Body of pancreas (tissue), 4 donors: ENCODE measurements around the gene BLVRA. TPM values are rescaled to one million over a fixed set of nuclear protein-coding genes. Genes with fewer than 3 reads are reported as not detected.
"Not testable (repeated sequence)": the region's sequence is repeated elsewhere in the genome, so short reads cannot be mapped to it uniquely, and the experiment has no call there.

ENCODE experiments used
- ATAC-seq: fragments of 150-250 bp; one replicate; pipeline ENCODE4 v1.9.1; 2016
- DNase-seq, 4 donors: peaks; one replicate each; pipeline ENCODE4 v3.0.0-alpha.2; 2019
- H3K27ac ChIP-seq, 4 donors: fragments of 200-600 bp; sonication (generic); 1 replicate in 3 of 4; 2 replicates in 1 of 4; pipeline versions ENCODE4 v1.5.1 to v1.6.1; 2016 to 2019; ENCODE audit warnings: mild to moderate bottlenecking in 1 of 4, mixed read lengths in 1 of 4, moderate library complexity in 1 of 4
- H3K27me3 ChIP-seq, 2 donors: fragments of 200-600 bp; sonication (generic); one replicate each; pipeline ENCODE4 v1.6.0; 2016; ENCODE audit warnings: mild to moderate bottlenecking in 1 of 2
- H3K36me3 ChIP-seq, 2 donors: fragments of 200-600 bp; sonication (generic); replicated peaks in 1 of 2; 2 replicates each; pipeline ENCODE4 v1.5.1; 2016; ENCODE audit warnings: low read depth in 2 of 2; ENCODE audit not compliant: insufficient read depth in 1 of 2
- H3K4me1 ChIP-seq: fragments of 200-600 bp; sonication (generic); one replicate; pipeline ENCODE4 v1.6.0; 2016
- H3K4me3 ChIP-seq, 2 donors: fragments of 200-600 bp; sonication (generic); 1 replicate in 1 of 2; 2 replicates in 1 of 2; pipeline ENCODE4 v1.5.1; 2016 to 2019
- H3K9me3 ChIP-seq, 3 donors: fragments of 200-600 bp; sonication (generic); 1 replicate in 2 of 3; 2 replicates in 1 of 3; pipeline ENCODE4 v1.5.1; 2016
- POLR2A ChIP-seq, 3 donors: fragments of 450-650 bp; IDR thresholded peaks; one replicate each; pipeline ENCODE4 v1.6.1; 2016; ENCODE audit warnings: antibody characterized with exemption in 3 of 3, mild to moderate bottlenecking in 2 of 3
- WGBS, 2 donors: methylation state at CpG; one replicate each; pipeline ENCODE4 v1.1.5; 2017; 5-methylcytosine and 5-hydroxymethylcytosine counted together
- intact Hi-C: fragments of 100-400 bp; cut with DNase I; formaldehyde crosslinking; loops from one replicate; pipeline ENCODE4 v1.15.1; 2023
- total RNA-seq, 2 donors: library from RNA; depleted of rRNA; stranded (reverse); fragments of >200 nt; gene quantifications; one replicate each; pipeline ENCODE4 v1.1.0, GENCODE V29; 2016
- TF ChIP-seq, protein P1 (sequence below), 7 experiments: fragments of 450-650 bp in 4 of 7; fragments of 200-600 bp in 3 of 7; sonication (generic) in 3 of 7; IDR thresholded peaks; one replicate each; pipeline ENCODE4 v1.5.1; 2016 to 2019; ENCODE audit warnings: antibody characterized with exemption in 7 of 7

BLVRA gene, protein sequence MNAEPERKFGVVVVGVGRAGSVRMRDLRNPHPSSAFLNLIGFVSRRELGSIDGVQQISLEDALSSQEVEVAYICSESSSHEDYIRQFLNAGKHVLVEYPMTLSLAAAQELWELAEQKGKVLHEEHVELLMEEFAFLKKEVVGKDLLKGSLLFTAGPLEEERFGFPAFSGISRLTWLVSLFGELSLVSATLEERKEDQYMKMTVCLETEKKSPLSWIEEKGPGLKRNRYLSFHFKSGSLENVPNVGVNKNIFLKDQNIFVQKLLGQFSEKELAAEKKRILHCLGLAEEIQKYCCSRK
- total RNA-seq, result 10 to 100 TPM in 1 of 2 donors, 1 to 10 TPM in 1; 4.6 to 25.2 TPM

DNA sequence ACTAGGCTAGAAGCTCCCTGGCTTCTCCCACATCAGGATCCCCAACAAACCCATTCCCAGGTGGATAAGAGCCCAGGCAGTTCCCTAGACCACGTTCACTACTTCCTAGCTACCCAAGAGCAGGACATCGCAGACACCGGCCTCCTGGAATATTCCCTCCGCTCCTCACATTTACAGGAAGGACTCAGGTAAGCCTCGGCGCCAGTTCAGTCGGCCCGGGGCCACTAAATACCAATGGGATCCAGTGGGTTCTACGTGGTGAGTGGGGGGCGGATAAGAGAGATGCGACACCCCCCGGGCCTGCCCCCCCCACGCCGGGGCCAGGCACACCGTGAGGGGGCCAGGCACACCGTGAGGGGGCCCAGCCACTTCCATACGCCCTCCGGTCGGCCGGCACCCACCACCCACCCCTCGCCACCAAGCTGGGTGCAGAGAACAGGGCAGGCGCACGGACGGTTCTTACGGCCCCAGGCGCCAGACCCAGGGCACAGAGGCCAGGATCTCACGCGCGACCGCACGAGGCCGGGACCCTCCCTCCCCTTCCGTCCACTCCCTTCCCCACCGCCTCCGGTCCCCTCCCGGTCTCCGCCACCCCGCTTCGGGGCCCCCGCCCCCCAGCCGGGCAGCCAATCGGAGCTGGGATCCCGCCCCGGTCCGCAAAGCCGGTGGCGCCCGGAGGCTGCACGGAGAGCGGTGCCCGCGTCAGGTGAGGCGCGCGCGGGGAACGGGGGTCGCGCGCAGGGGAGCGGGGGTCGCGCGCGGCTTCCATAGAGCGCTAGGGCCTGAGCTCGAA, at the start of gene BLVRA:
TSS of gene BLVRA (plus strand) at position 652 of the 793 bp plus-strand sequence. CDS start 12,479 bp downstream, outside the sequence.
- TF ChIP-seq POLR2A (IDR thresholded peaks at IDR 0.05), result peak; percentile 14 to 56 (median 51)
- TF ChIP-seq, protein P1, sequence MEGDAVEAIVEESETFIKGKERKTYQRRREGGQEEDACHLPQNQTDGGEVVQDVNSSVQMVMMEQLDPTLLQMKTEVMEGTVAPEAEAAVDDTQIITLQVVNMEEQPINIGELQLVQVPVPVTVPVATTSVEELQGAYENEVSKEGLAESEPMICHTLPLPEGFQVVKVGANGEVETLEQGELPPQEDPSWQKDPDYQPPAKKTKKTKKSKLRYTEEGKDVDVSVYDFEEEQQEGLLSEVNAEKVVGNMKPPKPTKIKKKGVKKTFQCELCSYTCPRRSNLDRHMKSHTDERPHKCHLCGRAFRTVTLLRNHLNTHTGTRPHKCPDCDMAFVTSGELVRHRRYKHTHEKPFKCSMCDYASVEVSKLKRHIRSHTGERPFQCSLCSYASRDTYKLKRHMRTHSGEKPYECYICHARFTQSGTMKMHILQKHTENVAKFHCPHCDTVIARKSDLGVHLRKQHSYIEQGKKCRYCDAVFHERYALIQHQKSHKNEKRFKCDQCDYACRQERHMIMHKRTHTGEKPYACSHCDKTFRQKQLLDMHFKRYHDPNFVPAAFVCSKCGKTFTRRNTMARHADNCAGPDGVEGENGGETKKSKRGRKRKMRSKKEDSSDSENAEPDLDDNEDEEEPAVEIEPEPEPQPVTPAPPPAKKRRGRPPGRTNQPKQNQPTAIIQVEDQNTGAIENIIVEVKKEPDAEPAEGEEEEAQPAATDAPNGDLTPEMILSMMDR (IDR thresholded peaks at IDR 0.05), result no peak
- intact Hi-C loops, result no loop called here
- DNase-seq (peak; percentile 64 to 76 (median 69)), ATAC-seq (peak; percentile 87)
- 2 to 10% methylated on average over 8 to 53 of the region's 67 CpGs for WGBS, 2 donors
- Histone ChIP-seq H3K9me3 (no peaks in the 10 kb centered on the region), H3K27me3 (no peaks in the 10 kb centered on the region), H3K4me1 (peaks cover 12% of the 10 kb centered on the region), H3K4me3 (peak within 1 kb of the TSS; percentile 71 to 96), H3K36me3 (no peaks in the 10 kb centered on the region), H3K27ac (peak within 1 kb of the TSS; percentile 52 to 69 (median 66))

DNA sequence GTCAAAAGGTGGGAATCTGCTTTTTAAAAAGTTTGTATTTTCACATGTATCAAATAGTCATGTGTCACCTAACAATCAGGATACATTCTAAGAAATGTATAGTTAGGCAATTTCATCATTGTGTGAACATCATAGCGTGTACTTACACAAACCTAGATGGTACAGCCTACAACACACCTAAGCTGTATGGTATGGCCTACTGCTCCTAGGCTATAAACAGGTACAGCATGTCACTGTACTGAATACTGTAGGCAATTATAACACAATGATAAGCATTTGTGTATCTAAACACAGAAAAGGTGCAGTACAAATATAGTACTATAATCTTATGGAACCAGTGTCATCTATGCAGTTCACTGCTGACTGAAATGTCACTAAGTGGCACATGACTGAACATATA, 47.0 kb upstream of the BLVRA start:
- H3K27me3 ChIP-seq, result no peaks in the 10 kb centered on the region
- no peak for ATAC-seq
- intact Hi-C loops, result no loop called here
- H3K27ac ChIP-seq, result no peak overlapping the region
- 90 to 100% methylated on average over 1 of the region's 1 CpG for WGBS, 2 donors
- no peaks in the 10 kb centered on the region for H3K36me3 ChIP-seq
- no peak overlapping the region for H3K4me3 ChIP-seq
- H3K9me3 ChIP-seq, result no peaks in the 10 kb centered on the region
- no peak for TF ChIP-seq POLR2A (IDR thresholded peaks at IDR 0.05)
- TF ChIP-seq, protein P1 (IDR thresholded peaks at IDR 0.05), result no peak
- H3K4me1 ChIP-seq, result peaks cover 12% of the 10 kb centered on the region
- no peak for DNase-seq

DNA sequence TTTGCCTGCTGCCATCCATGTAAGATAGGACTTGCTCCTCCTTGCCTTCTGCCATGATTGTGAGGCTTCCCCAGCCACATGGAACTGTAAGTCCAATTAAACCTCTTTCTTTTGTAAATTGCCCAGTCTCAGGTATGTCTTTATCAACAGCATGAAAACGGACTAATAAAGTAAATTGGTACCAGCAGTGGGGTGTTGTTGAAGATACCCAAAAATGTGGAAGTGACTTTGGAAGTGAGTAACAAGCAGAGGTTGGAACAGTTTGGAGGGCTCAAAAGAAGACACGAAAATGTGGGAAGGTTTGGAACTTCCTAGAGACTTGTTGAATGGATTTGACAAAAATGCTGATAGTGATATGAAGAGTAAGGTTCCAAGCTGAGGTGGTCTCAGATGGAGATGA, 42.5 kb upstream of the BLVRA start:
- H3K36me3 ChIP-seq, intact Hi-C loops, H3K27me3 ChIP-seq, H3K9me3 ChIP-seq, DNase-seq, H3K4me1 ChIP-seq, ATAC-seq, H3K27ac ChIP-seq, H3K4me3 ChIP-seq: not testable (repeated sequence)
- 94 to 98% methylated on average over 2 of the region's 2 CpGs for WGBS, 2 donors

DNA sequence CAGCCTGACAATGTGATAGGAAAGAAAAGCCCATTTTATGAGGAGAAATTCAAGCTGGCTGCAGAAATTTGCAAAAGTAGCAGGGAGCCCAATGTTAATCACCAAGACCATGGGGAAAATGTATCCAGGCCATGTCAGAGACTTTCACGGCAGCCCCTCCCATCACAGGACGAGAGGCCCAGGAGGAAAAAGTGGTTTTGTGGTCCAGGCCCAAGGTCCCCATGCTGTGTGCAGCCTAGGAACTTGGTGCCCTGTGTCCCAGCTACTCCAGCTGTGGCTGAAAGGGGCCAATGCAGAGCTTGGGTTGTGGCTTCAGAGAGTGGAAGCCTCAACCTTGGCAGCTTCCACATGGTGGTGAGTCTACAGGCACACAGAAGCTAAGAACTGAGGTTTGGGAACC, 41.9 kb upstream of the BLVRA start:
- no peak for ATAC-seq

More for the DNA sequence above, 41.9 kb upstream of the BLVRA start:
- WGBS, 2 donors, result 79 to 83% methylated on average over 2 of the region's 2 CpGs
- Histone ChIP-seq H3K4me1 (peaks cover 6% of the 10 kb centered on the region), H3K36me3 (no peaks in the 10 kb centered on the region), H3K4me3 (no peak overlapping the region), H3K27me3 (no peaks in the 10 kb centered on the region), H3K9me3 (no peaks in the 10 kb centered on the region), H3K27ac (no peak overlapping the region)
- intact Hi-C loops, result no loop called here
- TF ChIP-seq POLR2A (IDR thresholded peaks at IDR 0.05), result no peak
- TF ChIP-seq, protein P1 (IDR thresholded peaks at IDR 0.05), result no peak
- no peak for DNase-seq
